Measurements from ENCODE around the gene RNU6-1. TPM values are rescaled to one million over a fixed set of nuclear protein-coding genes. Genes with fewer than 3 reads are reported as not detected.

The RNU6-1 gene
- total RNA-seq, 1 experiment from 2014 or later = not detected

DNA sequence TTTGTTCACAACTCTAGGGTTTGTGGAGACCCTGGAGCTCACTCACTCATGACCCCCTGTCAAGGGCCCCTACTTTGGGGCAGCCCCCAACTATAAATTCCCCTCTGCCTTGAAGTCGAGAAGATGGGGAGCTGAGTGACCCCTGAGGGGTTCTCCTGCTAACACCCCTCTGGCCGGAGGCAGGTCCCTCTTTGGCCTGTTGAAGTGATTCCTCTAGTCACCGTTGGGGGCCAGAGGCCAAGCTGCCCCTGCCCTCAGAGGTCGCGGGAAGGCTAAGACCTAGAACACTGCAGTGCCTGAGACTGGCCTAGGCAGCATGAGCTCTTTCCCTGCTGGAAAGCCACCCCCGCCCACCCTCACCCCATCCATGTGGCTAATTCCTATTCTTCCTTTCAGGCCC, 30.0 kb downstream of the RNU6-1 start (continued):
- TF ChIP-seq NR3C1 (CRISPR knock-in tag; conservative IDR thresholded peaks at IDR 0.05; ENCODE audit: low read depth) (no peak), OVOL2 (CRISPR knock-in tag; IDR thresholded peaks at IDR 0.05; ENCODE audit: borderline replicate concordance) (no peak), ZNF423 (CRISPR knock-in tag; IDR thresholded peaks at IDR 0.05) (no peak), PRRX2 (CRISPR knock-in tag; IDR thresholded peaks at IDR 0.05) (no peak)

DNA sequence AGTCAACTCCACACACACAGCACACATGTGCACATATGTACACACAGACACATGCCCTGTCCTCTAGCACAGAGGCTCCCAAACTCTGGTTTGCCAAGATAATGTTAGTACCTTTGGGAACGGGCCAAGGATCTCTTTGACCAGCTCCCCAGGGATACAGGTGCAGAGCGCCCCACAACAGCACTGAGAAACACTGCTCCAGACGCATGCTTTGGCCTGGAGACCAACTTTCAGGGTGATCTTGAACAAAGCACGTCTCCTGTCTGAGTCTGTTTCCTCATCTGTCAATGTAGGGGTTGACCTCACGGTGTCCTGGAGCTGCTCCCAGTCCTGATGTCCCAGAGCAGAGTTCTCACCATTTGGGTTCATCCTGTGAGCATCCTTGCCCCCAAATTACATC, 30.4 kb downstream of the RNU6-1 start:
- ChIA-PET CTCF (no interaction called here), POLR2A (no interaction called here)
- ATAC-seq (no peak), DNase-seq (ENCODE audit: low spot score) (peak; percentile 5)
- Mint-ChIP-seq H3K27ac (no peak overlapping the region), H3K4me1 (peaks cover 28% of the 10 kb centered on the region), H3K4me3 (no peak overlapping the region), H3K9me3 (no peaks in the 10 kb centered on the region), H3K36me3 (no peaks in the 10 kb centered on the region), H3K27me3 (ENCODE audit: low read depth) (no peaks in the 10 kb centered on the region)
- TF ChIP-seq KAT7 (CRISPR knock-in tag; IDR thresholded peaks at IDR 0.05; ENCODE audit: borderline replicate concordance) (no peak), TEAD1 (CRISPR knock-in tag; IDR thresholded peaks at IDR 0.05) (no peak), NR3C1 (CRISPR knock-in tag; conservative IDR thresholded peaks at IDR 0.05; ENCODE audit: low read depth) (no peak), RELA (CRISPR knock-in tag; IDR thresholded peaks at IDR 0.05; ENCODE audit: borderline replicate concordance) (no peak), SMAD4 (CRISPR knock-in tag; IDR thresholded peaks at IDR 0.05) (no peak), JUN (CRISPR knock-in tag; IDR thresholded peaks at IDR 0.05) (no peak), NFATC4 (CRISPR knock-in tag; IDR thresholded peaks at IDR 0.05) (no peak), FOXP1 (CRISPR knock-in tag; IDR thresholded peaks at IDR 0.05; ENCODE audit: borderline replicate concordance) (no peak), NFE2L1 (CRISPR knock-in tag; IDR thresholded peaks at IDR 0.05) (no peak), ZNF416 (CRISPR knock-in tag; IDR thresholded peaks at IDR 0.05) (no peak), SOX15 (CRISPR knock-in tag; IDR thresholded peaks at IDR 0.05) (no peak), ZMAT4 (CRISPR knock-in tag; IDR thresholded peaks at IDR 0.05) (no peak), NFYB (CRISPR knock-in tag; conservative IDR thresholded peaks at IDR 0.05; ENCODE audit: low read depth) (no peak), E2F5 (CRISPR knock-in tag; IDR thresholded peaks at IDR 0.05) (no peak)
- TF ChIP-seq, protein P1, sequence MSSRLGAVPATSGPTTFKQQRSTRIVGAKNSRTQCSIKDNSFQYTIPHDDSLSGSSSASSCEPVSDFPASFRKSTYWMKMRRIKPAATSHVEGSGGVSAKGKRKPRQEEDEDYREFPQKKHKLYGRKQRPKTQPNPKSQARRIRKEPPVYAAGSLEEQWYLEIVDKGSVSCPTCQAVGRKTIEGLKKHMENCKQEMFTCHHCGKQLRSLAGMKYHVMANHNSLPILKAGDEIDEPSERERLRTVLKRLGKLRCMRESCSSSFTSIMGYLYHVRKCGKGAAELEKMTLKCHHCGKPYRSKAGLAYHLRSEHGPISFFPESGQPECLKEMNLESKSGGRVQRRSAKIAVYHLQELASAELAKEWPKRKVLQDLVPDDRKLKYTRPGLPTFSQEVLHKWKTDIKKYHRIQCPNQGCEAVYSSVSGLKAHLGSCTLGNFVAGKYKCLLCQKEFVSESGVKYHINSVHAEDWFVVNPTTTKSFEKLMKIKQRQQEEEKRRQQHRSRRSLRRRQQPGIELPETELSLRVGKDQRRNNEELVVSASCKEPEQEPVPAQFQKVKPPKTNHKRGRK (CRISPR knock-in tag; IDR thresholded peaks at IDR 0.05; ENCODE audit: borderline replicate concordance) = no peak
- TF ChIP-seq, protein P2, sequence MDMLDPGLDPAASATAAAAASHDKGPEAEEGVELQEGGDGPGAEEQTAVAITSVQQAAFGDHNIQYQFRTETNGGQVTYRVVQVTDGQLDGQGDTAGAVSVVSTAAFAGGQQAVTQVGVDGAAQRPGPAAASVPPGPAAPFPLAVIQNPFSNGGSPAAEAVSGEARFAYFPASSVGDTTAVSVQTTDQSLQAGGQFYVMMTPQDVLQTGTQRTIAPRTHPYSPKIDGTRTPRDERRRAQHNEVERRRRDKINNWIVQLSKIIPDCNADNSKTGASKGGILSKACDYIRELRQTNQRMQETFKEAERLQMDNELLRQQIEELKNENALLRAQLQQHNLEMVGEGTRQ (CRISPR knock-in tag; IDR thresholded peaks at IDR 0.05) = no peak
- TF ChIP-seq, protein P3, sequence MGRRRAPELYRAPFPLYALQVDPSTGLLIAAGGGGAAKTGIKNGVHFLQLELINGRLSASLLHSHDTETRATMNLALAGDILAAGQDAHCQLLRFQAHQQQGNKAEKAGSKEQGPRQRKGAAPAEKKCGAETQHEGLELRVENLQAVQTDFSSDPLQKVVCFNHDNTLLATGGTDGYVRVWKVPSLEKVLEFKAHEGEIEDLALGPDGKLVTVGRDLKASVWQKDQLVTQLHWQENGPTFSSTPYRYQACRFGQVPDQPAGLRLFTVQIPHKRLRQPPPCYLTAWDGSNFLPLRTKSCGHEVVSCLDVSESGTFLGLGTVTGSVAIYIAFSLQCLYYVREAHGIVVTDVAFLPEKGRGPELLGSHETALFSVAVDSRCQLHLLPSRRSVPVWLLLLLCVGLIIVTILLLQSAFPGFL (CRISPR knock-in tag; IDR thresholded peaks at IDR 0.05; ENCODE audit: borderline replicate concordance) = no peak

- H3K4me1 Mint-ChIP-seq = peaks cover 35% of the 10 kb centered on the region
- CTCF ChIA-PET = interaction anchor here (1.5 kb wide), 1 partner anchor 24 kb away, joined by 3 read pairs; no protein-coding TSS in a partner anchor
- ATAC-seq (no peak), DNase-seq (ENCODE audit: low spot score) (no peak)
- H3K27ac Mint-ChIP-seq = no peak overlapping the region
- H3K27me3 Mint-ChIP-seq (ENCODE audit: low read depth) = no peaks in the 10 kb centered on the region
- no peak overlapping the region for H3K4me3 Mint-ChIP-seq
- no peaks in the 10 kb centered on the region for H3K9me3 Mint-ChIP-seq
- POLR2A ChIA-PET = no interaction called here
- H3K36me3 Mint-ChIP-seq = no peaks in the 10 kb centered on the region
- TF ChIP-seq NFE2L1 (CRISPR knock-in tag; IDR thresholded peaks at IDR 0.05) = no peak
- no peak for TF ChIP-seq GTF2I (CRISPR knock-in tag; conservative IDR thresholded peaks at IDR 0.05)
- no peak for TF ChIP-seq ESRRA (CRISPR knock-in tag; IDR thresholded peaks at IDR 0.05; ENCODE audit: borderline replicate concordance)
- TF ChIP-seq TEAD4 (CRISPR knock-in tag; IDR thresholded peaks at IDR 0.05) = no peak
- TF ChIP-seq ZNF281 (CRISPR knock-in tag; IDR thresholded peaks at IDR 0.05) = no peak
- TF ChIP-seq NR2C2 (CRISPR knock-in tag; IDR thresholded peaks at IDR 0.05) = no peak
Measured at GRCh38 chr15:67808821-67809220, 31.0 kb downstream of the RNU6-1 start.
